ENCODE results near the gene ANKK1.

Gene ANKK1

GRCh38 chr11:113387605-113388211 is at the start of gene ANKK1:
ANKK1 (plus strand) TSS chr11:113387779; CDS start chr11:113387885, 106 bp downstream.
- no peak for DNase-seq

DNA sequence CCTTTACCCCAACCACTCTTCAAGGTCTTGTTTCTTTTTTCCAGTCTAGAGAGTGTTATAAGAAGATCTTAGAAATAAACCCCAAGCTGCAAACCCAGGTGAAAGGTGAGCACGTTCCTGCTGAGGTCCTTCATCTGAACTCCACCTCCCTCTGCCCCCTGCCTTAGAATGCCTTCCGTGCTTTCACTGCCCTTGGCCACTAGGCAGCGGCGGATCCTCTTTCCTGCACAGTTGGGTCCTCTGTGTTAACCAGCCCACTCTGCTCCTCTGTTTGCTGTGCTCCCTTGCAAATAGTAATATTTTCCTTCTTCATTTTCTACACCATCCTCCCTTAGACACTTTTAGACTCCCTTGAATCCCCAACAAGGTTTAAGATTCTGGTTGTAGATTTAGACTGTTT is 48.8 kb upstream of the ANKK1 start:
- no peak for DNase-seq

DNA sequence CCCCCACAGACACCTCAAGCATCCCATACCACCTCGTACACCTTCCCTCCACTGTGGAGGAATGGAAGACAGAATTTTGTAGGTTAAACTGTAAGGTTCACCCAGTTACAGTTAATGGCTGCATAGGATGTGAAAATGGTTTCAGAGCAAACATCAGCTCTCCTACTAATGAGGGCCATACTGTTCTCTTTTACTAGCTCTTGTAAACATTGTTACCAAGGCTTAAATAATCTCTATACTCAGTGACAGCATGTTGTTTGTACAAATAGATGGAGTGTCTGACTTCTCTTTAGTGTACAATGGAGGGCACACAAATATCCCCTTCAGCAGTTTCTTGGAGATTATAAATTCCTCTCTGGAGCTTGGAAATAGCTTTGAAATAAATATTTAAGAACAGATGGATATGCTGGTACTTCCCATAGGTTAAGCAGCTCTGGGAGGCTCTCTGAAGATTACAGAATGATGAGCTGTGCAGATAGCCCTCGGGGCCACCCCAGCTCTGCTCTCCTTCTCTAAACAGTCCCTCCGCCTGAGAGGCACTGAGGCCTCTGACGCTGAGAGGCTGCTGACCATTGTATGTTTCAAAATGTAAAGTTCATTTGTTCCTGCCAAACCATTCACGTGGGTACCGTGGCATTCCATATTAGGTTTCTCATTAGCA is 47.5 kb upstream of the ANKK1 start:
- peak; percentile 33 for DNase-seq

GRCh38 chr11:113341388-113342165 is 46.0 kb upstream of the ANKK1 start:
- DNase-seq: peak; percentile 20

DNA sequence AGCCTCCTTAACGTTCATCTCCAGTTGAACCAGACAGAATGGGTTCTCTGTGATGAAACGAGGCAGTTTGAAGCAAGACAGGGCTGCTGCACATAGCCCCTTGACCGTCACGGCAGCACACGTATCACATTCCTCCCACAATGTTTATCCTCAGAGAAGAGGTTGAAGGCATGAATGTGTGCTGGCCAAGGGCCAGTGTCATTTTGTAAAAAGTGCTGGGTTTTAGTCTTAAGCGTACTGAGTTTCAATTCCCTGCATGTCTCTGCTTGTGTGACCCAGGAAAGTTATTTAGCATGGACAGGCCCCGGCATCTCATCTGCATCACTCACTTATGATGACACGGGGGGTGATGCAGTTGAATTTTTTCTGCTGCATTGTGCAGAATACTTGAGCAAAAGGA is 41.6 kb upstream of the ANKK1 start:
- DNase-seq: no peak

GRCh38 chr11:113349528-113349927 is 38.1 kb upstream of the ANKK1 start:
- DNase-seq: no peak

DNA sequence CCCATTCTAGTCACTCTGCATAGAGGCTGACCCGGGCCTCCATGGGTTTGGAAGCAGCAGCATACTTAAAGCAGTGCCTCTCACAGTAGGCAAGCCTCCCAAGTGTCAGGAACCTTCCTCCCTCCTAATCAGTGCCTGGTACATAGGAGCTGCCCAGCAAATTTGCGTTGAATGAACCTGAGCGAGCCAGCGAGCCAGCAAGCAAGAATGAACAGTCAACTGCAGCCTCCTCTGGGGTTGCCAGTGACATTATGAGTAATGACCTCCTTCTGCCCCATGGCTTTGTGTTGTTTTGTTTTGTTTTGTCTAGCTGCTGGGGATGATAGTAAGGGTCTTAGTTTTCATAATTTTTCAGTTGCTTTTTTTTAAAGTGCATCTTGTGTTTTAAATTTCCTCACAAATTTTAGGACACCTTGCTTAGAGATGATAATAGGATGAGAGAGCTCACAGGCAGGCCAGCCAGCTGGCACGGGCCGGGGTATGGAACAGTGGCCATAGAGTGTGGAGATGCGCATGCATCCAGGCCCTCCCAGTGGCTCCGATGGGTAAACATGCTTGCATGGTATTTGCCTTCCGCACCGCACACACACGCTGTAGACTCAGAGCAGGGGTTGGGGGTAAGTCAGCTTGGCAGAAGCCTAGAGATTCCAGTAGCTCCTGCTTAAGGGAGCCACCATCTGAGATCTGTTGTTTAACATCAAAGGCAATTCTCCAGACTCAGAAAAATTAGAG is 37.1 kb upstream of the ANKK1 start:
- DNase-seq: peak; percentile 77

DNA sequence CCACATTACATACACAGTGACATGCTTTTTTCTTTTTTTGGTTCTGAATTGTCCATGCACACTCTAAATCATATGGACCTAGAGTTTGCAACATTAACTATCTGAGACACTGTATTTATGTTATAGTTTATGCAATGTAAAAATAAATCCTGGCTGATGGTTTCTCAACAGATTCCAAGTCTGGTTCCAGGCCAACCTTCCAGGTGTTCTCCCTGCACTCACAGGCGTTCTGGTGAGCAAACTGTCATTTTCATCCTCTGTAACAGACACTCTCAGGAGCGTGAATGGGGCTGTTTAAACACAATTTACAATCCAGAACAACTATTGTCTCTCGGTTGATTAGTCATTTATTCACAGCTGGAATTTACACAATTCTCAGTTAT is 36.5 kb upstream of the ANKK1 start:
- DNase-seq: peak; percentile 74

DNA sequence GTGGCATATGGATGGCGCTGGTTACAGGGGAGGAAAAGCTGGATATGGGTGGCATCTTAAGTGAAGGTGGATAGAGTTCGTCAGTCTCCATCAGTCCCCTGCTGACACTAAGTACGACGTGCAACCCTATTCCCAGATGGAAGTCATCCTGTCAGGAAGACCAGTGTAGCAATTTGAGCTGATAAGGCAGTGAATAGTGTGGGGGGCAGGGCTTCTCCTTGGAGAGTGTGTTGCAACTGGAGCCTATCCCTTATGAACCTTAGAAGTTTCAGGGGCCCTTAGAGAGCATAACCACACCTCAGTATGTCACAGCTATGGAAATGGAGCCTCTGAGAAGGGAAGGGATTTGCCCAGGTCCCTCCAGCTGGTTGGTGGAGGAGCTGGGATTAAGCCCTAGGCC is 36.1 kb upstream of the ANKK1 start:
- no peak for DNase-seq

GRCh38 chr11:113356203-113356602 is 31.4 kb upstream of the ANKK1 start:
- DNase-seq: no peak

GRCh38 chr11:113363406-113363805 is 24.2 kb upstream of the ANKK1 start:
- DNase-seq: no peak

GRCh38 chr11:113363996-113364641 is 23.5 kb upstream of the ANKK1 start:
- DNase-seq: no peak

- DNase-seq: no peak
Observed at GRCh38 chr11:113365895-113366294, 21.7 kb upstream of the ANKK1 start.

- DNase-seq: no peak
Observed at GRCh38 chr11:113369411-113369810, 18.2 kb upstream of the ANKK1 start.

DNA sequence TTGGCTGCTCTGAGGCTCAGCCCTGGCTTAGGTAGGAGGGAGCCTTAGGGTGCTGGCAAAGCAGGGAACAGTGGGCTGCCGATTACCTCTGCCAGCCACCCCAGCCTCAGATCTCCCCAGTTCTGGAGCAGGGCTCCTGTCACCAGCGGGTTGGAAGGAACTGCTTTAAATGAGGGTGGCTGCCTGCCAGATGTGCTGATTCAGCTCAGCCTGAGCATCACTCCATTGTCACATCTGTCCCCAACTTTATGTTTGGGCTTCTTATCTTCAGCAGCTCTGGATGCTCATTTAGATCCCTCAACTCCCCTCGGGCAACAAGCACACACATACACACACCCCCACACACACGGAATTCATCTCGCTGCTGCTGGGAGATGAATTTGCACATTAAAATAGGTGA is 16.9 kb upstream of the ANKK1 start:
- no peak for DNase-seq

DNA sequence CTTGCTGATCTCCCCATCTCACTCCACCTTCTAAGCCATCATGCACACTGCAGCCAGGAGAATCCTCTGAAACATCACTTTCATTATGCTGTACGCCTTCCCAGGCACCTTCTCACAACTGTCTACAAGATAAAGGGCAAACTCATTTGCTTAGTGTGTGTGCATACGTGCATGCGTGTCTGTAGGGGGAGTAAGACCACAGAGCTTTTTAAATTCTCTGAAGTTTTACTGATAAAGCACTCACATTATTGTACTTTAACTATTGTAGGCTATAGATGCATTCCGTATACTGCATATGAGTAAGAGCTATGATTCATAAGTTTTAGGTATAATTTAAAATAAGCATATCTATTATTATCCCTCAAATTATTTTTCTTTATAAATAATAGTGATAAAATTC is 15.3 kb upstream of the ANKK1 start:
- no peak for DNase-seq

- no peak for DNase-seq
Observed at GRCh38 chr11:113373306-113373705, 14.3 kb upstream of the ANKK1 start.

GRCh38 chr11:113373981-113374560 is 13.5 kb upstream of the ANKK1 start:
- no peak for DNase-seq

- no peak for DNase-seq
Observed at GRCh38 chr11:113375402-113375801, 12.2 kb upstream of the ANKK1 start.

GRCh38 chr11:113376156-113376555 is 11.4 kb upstream of the ANKK1 start:
- DNase-seq: no peak

GRCh38 chr11:113377681-113378412 is 9.7 kb upstream of the ANKK1 start:
- DNase-seq: peak; percentile 57

GRCh38 chr11:113378692-113379091 is 8.9 kb upstream of the ANKK1 start:
- DNase-seq: no peak

All from NCI-H345 (cell line).